Natural killer cell (primary cell): ENCODE data around the gene CHSY1. TPM values are rescaled to one million over a fixed set of nuclear protein-coding genes. Genes with fewer than 3 reads are reported as not detected.
A peak's percentile ranks its signal among the peaks of the same experiment; 100 is the strongest.

Experiments used
- ATAC-seq, 3 donors: fragments of 150-1000 bp in 2 of 3; fragments of 200-7000 bp in 1 of 3; cut with Tn5 transposase; 1 replicate in 1 of 3; 2 replicates in 2 of 3; pipeline ENCODE4 v1.10.0; 2021; ENCODE audit warnings: mild to moderate bottlenecking in 2 of 3, moderate library complexity in 2 of 3
- DNase-seq, 2 donors: peaks; one replicate each; pipeline versions ENCODE4 v3.0.0 to v3.0.0-alpha.2; 2013 to 2021; ENCODE audit warnings: mixed read lengths in 1 of 2
- H3K27ac ChIP-seq: one replicate; pipeline ENCODE4 v1.5.1; 2013; ENCODE audit warnings: mild to moderate bottlenecking, low read length
- H3K27me3 ChIP-seq: one replicate; pipeline ENCODE4 v1.6.1; 2013; ENCODE audit warnings: low read length; ENCODE audit not compliant: control insufficient read depth, insufficient read depth
- H3K36me3 ChIP-seq: one replicate; pipeline ENCODE4 v1.6.1; 2013; ENCODE audit warnings: low read length; ENCODE audit not compliant: control insufficient read depth, insufficient read depth
- H3K4me1 ChIP-seq: one replicate; pipeline ENCODE4 v1.6.1; 2013; ENCODE audit warnings: low read length; ENCODE audit not compliant: control insufficient read depth, insufficient read depth
- H3K4me3 ChIP-seq: one replicate; pipeline ENCODE4 v1.5.1; 2013; ENCODE audit warnings: low read length
- H3K9me3 ChIP-seq: one replicate; pipeline ENCODE4 v1.6.1; 2013; ENCODE audit warnings: low read length; ENCODE audit not compliant: control insufficient read depth, insufficient read depth
- H3K27ac Mint-ChIP-seq, 2 donors: one replicate each; pipeline ENCODE4 v1.8.0; 2022; ENCODE audit warnings: mild to moderate bottlenecking in 2 of 2, mixed read lengths in 2 of 2, moderate library complexity in 1 of 2
- H3K27me3 Mint-ChIP-seq, 2 donors: one replicate each; pipeline ENCODE4 v1.8.0; 2022; ENCODE audit warnings: low read depth in 2 of 2, mixed read lengths in 2 of 2
- H3K36me3 Mint-ChIP-seq: one replicate; pipeline ENCODE4 v1.8.0; 2022; ENCODE audit warnings: mixed read lengths
- H3K4me1 Mint-ChIP-seq, 2 donors: one replicate each; pipeline ENCODE4 v1.8.0; 2022; ENCODE audit warnings: mixed read lengths in 2 of 2
- H3K4me3 Mint-ChIP-seq: one replicate; pipeline ENCODE4 v1.8.0; 2022; ENCODE audit warnings: mild to moderate bottlenecking, moderate library complexity, mixed read lengths
- H3K9me3 Mint-ChIP-seq, 2 donors: one replicate each; pipeline ENCODE4 v1.8.0; 2022; ENCODE audit warnings: mixed read lengths in 2 of 2
- WGBS: methylation state at CpG from one replicate; pipeline ENCODE4 v1.1.7; 2013; ENCODE audit warnings: missing lambda C conversion rate; ENCODE audit not compliant: insufficient coverage; 5-methylcytosine and 5-hydroxymethylcytosine counted together
- intact Hi-C: fragments of 100-400 bp; cut with micrococcal nuclease; formaldehyde crosslinking; loops from one replicate; pipeline ENCODE4 v1.14.2; 2022
- total RNA-seq, 4 donors: library from RNA; stranded (reverse); fragments of 120-200 nt in 1 of 4; gene quantifications; one replicate each; pipeline versions ENCODE4 v1.2.3 to v1.2.4, GENCODE V29; 2013 to 2022
- TF ChIP-seq, protein P1 (sequence below): fragments of 200-600 bp; IDR thresholded peaks from one replicate; pipeline ENCODE4 v1.8.0; 2022; ENCODE audit warnings: antibody characterized with exemption

CHSY1 gene
- total RNA-seq, 3 donors from 2014 or later (not counting 1 experiment from before 2014, with no cell fraction given), result 21.1 to 32.5 (median 30.8) TPM

- Histone ChIP-seq H3K4me3 (no peak overlapping the region), H3K9me3 (no peaks in the 10 kb centered on the region), H3K27me3 (no peaks in the 10 kb centered on the region), H3K4me1 (peaks cover 35% of the 10 kb centered on the region), H3K27ac (no peak overlapping the region), H3K36me3 (no peaks in the 10 kb centered on the region)
- TF ChIP-seq, protein P1, sequence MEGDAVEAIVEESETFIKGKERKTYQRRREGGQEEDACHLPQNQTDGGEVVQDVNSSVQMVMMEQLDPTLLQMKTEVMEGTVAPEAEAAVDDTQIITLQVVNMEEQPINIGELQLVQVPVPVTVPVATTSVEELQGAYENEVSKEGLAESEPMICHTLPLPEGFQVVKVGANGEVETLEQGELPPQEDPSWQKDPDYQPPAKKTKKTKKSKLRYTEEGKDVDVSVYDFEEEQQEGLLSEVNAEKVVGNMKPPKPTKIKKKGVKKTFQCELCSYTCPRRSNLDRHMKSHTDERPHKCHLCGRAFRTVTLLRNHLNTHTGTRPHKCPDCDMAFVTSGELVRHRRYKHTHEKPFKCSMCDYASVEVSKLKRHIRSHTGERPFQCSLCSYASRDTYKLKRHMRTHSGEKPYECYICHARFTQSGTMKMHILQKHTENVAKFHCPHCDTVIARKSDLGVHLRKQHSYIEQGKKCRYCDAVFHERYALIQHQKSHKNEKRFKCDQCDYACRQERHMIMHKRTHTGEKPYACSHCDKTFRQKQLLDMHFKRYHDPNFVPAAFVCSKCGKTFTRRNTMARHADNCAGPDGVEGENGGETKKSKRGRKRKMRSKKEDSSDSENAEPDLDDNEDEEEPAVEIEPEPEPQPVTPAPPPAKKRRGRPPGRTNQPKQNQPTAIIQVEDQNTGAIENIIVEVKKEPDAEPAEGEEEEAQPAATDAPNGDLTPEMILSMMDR, result no peak
- Mint-ChIP-seq H3K27me3 (no peaks in the 10 kb centered on the region), H3K36me3 (no peaks in the 10 kb centered on the region), H3K27ac (peak overlapping the region in 1 of 2 donors; percentile 50), H3K4me3 (no peak overlapping the region), H3K4me1 (peaks cover 35 to 38% of the 10 kb centered on the region in 2 donors), H3K9me3 (no peaks in the 10 kb centered on the region)
- no peak for ATAC-seq
- 75% methylated on average over 13 of the region's 13 CpGs for WGBS
- DNase-seq, result no peak
- intact Hi-C loops, result no loop called here
Measured at GRCh38 chr15:101133751-101134261, 118.0 kb downstream of the CHSY1 start.

DNA sequence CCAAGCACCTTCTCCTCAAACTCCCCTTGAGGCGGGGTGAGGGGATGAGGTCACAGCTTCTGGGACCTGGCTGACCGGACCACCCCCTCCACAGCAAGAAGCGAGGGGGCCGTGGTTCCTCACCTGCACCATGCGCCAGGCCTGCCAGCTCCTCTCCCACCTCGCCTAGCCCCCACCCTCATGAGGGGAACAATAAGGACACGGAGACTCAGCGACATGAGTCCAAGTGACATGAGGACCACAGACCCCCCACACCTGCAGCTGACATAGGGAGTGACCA lies 118.7 kb downstream of the CHSY1 start:
- Histone ChIP-seq H3K9me3 (no peaks in the 10 kb centered on the region), H3K36me3 (no peaks in the 10 kb centered on the region), H3K4me1 (peaks cover 35% of the 10 kb centered on the region), H3K27ac (no peak overlapping the region), H3K4me3 (no peak overlapping the region), H3K27me3 (no peaks in the 10 kb centered on the region)
- Mint-ChIP-seq H3K27me3 (no peaks in the 10 kb centered on the region), H3K27ac (no peak overlapping the region), H3K4me1 (peaks cover 36 to 39% of the 10 kb centered on the region in 2 donors), H3K9me3 (no peaks in the 10 kb centered on the region), H3K4me3 (no peak overlapping the region), H3K36me3 (no peaks in the 10 kb centered on the region)
- DNase-seq (no peak), ATAC-seq (no peak)
- TF ChIP-seq, protein P1, result no peak
- intact Hi-C loops, result no loop called here
- WGBS, result 96% methylated on average over 8 of the region's 8 CpGs

GRCh38 chr15:101132390-101133180 lies 119.3 kb downstream of the CHSY1 start:
- Histone ChIP-seq H3K27me3 (no peaks in the 10 kb centered on the region), H3K4me3 (no peak overlapping the region), H3K36me3 (no peaks in the 10 kb centered on the region), H3K27ac (no peak overlapping the region), H3K4me1 (peaks cover 35% of the 10 kb centered on the region), H3K9me3 (no peaks in the 10 kb centered on the region)
- no peak for ATAC-seq
- WGBS, result 95% methylated on average over 20 of the region's 20 CpGs
- no peaks in the 10 kb centered on the region for H3K36me3 Mint-ChIP-seq
- DNase-seq, result no peak
- no peaks in the 10 kb centered on the region for H3K27me3 Mint-ChIP-seq
- intact Hi-C loops, result no loop called here
- H3K4me3 Mint-ChIP-seq, result no peak overlapping the region
- no peak overlapping the region for H3K27ac Mint-ChIP-seq
- no peaks in the 10 kb centered on the region for H3K9me3 Mint-ChIP-seq
- H3K4me1 Mint-ChIP-seq, result peaks cover 36 to 39% of the 10 kb centered on the region in 2 donors
- TF ChIP-seq, protein P1, result no peak
